GM12878 (cell line): ENCODE results near the gene KATNIP. TPM values are rescaled to one million over a fixed set of nuclear protein-coding genes. Genes with fewer than 3 reads are reported as not detected.

Experiments
- ATAC-seq: fragments of 200-7000 bp; cut with Tn5 transposase; 3 replicates; pipeline ENCODE4 v1.9.1; 2020; ENCODE audit warnings: mild to moderate bottlenecking, moderate library complexity
- BruUV-seq: library from RNA; stranded (reverse); fragments of 400-500 nt; replicated peaks from 2 replicates; lab custom pipeline; 2021; lab: Mats Ljungman, UMichigan
- CTCF ChIA-PET: fragments of 300-600 bp; sonication (Branson Sonifier 250); formaldehyde crosslinking; extraction: SDS; loops from one replicate; lab custom pipeline; 2021; ENCODE audit warnings: inconsistent platforms; lab: Yijun Ruan, JAX
- POLR2A ChIA-PET: fragments of 350-600 bp; formaldehyde crosslinking; extraction: SDS; loops from one replicate; lab custom pipeline; 2021; ENCODE audit warnings: inconsistent platforms; lab: Charles Lee
- RAD21 ChIA-PET: fragments of 300-600 bp; sonication (Branson Sonifier 250); formaldehyde crosslinking; loops from one replicate; lab custom pipeline; 2023; ENCODE audit warnings: antibody characterized with exemption; ENCODE audit not compliant: unreplicated experiment; lab: Charles Lee
- SMC1A ChIA-PET: fragments of 300-600 bp; sonication (Branson Sonifier 250); formaldehyde crosslinking; loops from one replicate; lab custom pipeline; 2023; ENCODE audit not compliant: unreplicated experiment, uncharacterized antibody; lab: Charles Lee
- DNase-seq: peaks from one replicate; pipeline ENCODE4 v3.0.0-alpha.2; 2011; ENCODE audit warnings: low read depth, low spot score
- FAIRE-seq: peaks from 3 replicates; lab custom pipeline; 2011; peaks lifted over from hg19 to GRCh38; lab: Jason Lieb, UNC
- H2AFZ ChIP-seq: 2 replicates; pipeline ENCODE4 v1.6.0; 2011; ENCODE audit warnings: low read depth, low read length, control low read depth; ENCODE audit not compliant: control insufficient read depth
- H3K27ac ChIP-seq: 2 replicates; pipeline ENCODE4 v1.5.1; 2011; ENCODE audit warnings: control low read depth; ENCODE audit not compliant: control insufficient read depth, insufficient read depth
- H3K27me3 ChIP-seq, 2 experiments: replicated peaks in 1 of 2; 2 replicates each; pipeline versions ENCODE4 v1.6.0 to v1.6.1; 2011; ENCODE audit warnings: low read length in 1 of 2; ENCODE audit not compliant: control insufficient read depth in 2 of 2, insufficient read depth in 2 of 2
- H3K36me3 ChIP-seq, 2 experiments: 2 replicates each; pipeline ENCODE4 v1.5.1; 2011; ENCODE audit warnings: low read length in 1 of 2; ENCODE audit not compliant: control insufficient read depth in 2 of 2, insufficient read depth in 2 of 2
- H3K4me1 ChIP-seq: 2 replicates; pipeline ENCODE4 v1.6.1; 2011; ENCODE audit warnings: mild to moderate bottlenecking, low read length, moderate library complexity, mixed read lengths; ENCODE audit not compliant: control insufficient read depth, insufficient read depth
- H3K4me2 ChIP-seq: 2 replicates; pipeline ENCODE4 v1.6.0; 2011; ENCODE audit warnings: control low read depth; ENCODE audit not compliant: control insufficient read depth, insufficient read depth
- H3K4me3 ChIP-seq: fragments of 200-600 bp; sonication (generic); 2 replicates; pipeline ENCODE4 v1.5.1; 2016
- H3K79me2 ChIP-seq: 2 replicates; pipeline ENCODE4 v1.6.0; 2011; ENCODE audit warnings: low read length; ENCODE audit not compliant: control insufficient read depth, insufficient read depth
- H3K9ac ChIP-seq: 2 replicates; pipeline ENCODE4 v1.8.0; 2011; ENCODE audit warnings: low read length, control low read depth, mixed read lengths; ENCODE audit not compliant: control insufficient read depth, insufficient read depth
- H3K9me3 ChIP-seq: replicated peaks from 3 replicates; pipeline ENCODE4 v1.5.1; 2011; ENCODE audit warnings: mild to moderate bottlenecking, low read length; ENCODE audit not compliant: control insufficient read depth, insufficient read depth
- H4K20me1 ChIP-seq: 2 replicates; pipeline ENCODE4 v1.6.0; 2011; ENCODE audit not compliant: control insufficient read depth, insufficient read depth
- EP300 ChIP-seq, 2 experiments: fragments of 150-350 bp in 1 of 2; IDR thresholded peaks; 2 replicates each; pipeline ENCODE4 v1.6.1; 2011 to 2012; ENCODE audit warnings: low read depth in 2 of 2, low read length in 2 of 2, borderline replicate concordance in 1 of 2, improper control_type of control experiment in 1 of 2, inconsistent platforms in 1 of 2; ENCODE audit not compliant: control insufficient read depth in 1 of 2
- FOS ChIP-seq: IDR thresholded peaks from 3 replicates; pipeline ENCODE4 v1.6.1; 2011; ENCODE audit warnings: borderline replicate concordance; ENCODE audit not compliant: insufficient read length; ENCODE audit errors: extremely low read depth
- KAT2A ChIP-seq: conservative IDR thresholded peaks from 2 replicates; pipeline ENCODE4 v1.6.1; 2011; ENCODE audit warnings: low read depth, low read length; ENCODE audit not compliant: control insufficient read depth
- NR2C1 ChIP-seq: fragments of 450-650 bp; IDR thresholded peaks from 2 replicates; pipeline ENCODE4 v1.6.1; 2017; ENCODE audit warnings: antibody characterized with exemption, mild to moderate bottlenecking, moderate library complexity
- POLR2AphosphoS2 ChIP-seq: IDR thresholded peaks from 2 replicates; pipeline ENCODE4 v1.6.1; 2011; ENCODE audit warnings: low read depth, mild to moderate bottlenecking, low read length, improper control_type of control experiment, moderate library complexity
- POU2F2 ChIP-seq: IDR thresholded peaks from 3 replicates; pipeline ENCODE4 v1.6.1; 2011; ENCODE audit warnings: low read depth, mild to moderate bottlenecking, low read length, borderline replicate concordance
- SMARCA5 ChIP-seq: fragments of 450-650 bp; IDR thresholded peaks from 2 replicates; pipeline ENCODE4 v1.6.1; 2017; ENCODE audit warnings: mild to moderate bottlenecking
- SRF ChIP-seq, 2 experiments: IDR thresholded peaks; 2 replicates each; pipeline ENCODE4 v1.6.1; 2011; ENCODE audit warnings: low read depth in 2 of 2, low read length in 2 of 2, mild to moderate bottlenecking in 1 of 2, moderate library complexity in 1 of 2
- STAT1 ChIP-seq: fragments of 450-650 bp; conservative IDR thresholded peaks from 2 replicates; pipeline ENCODE4 v1.6.1; 2014; ENCODE audit warnings: antibody characterized with exemption, mild to moderate bottlenecking
- STAT3 ChIP-seq: IDR thresholded peaks from 2 replicates; pipeline ENCODE4 v1.6.1; 2011; ENCODE audit warnings: low read depth, low read length, improper control_type of control experiment
- SUPT20H ChIP-seq: IDR thresholded peaks from 2 replicates; pipeline ENCODE4 v1.6.1; 2011; ENCODE audit warnings: low read depth, mild to moderate bottlenecking, low read length, moderate library complexity, borderline replicate concordance; ENCODE audit not compliant: control insufficient read depth
- SUZ12 ChIP-seq: fragments of 200-600 bp; sonication (generic); IDR thresholded peaks from one replicate; pipeline ENCODE4 v1.6.1; 2018; ENCODE audit warnings: antibody characterized with exemption, mild to moderate bottlenecking; ENCODE audit not compliant: unreplicated experiment
- WGBS: methylation state at CpG from one replicate; pipeline ENCODE4 v1.1.6; 2016; ENCODE audit warnings: low lambda C conversion rate; ENCODE audit not compliant: insufficient replicate concordance, insufficient coverage; ENCODE audit errors: missing lambda C conversion rate; 5-methylcytosine and 5-hydroxymethylcytosine counted together
- in situ Hi-C: fragments of 300-500 bp; cut with MboI; formaldehyde crosslinking; loops from 9 replicates; pipeline ENCODE4 v1.14.3; 2018; ENCODE audit warnings: mixed read lengths
- intact Hi-C: fragments of 100-400 bp; cut with micrococcal nuclease; formaldehyde crosslinking; loops from one replicate; pipeline ENCODE4 v1.14.2; 2022; ENCODE audit not compliant: unreplicated experiment
- polyA plus RNA-seq, 11 experiments: library from polyadenylated mRNA; depleted of rRNA in 4 of 11; unstranded in 6 of 11; stranded (reverse) in 5 of 11; fragments of >200 nt; fragmentation: Nextera tagmentation in 4 of 11; fragmentation: Illumina TruSeq in 1 of 11; extraction: Ambion mirVana in 4 of 11; extraction: Trizol in 1 of 11; gene quantifications; 1 replicate in 1 of 11; 2 replicates in 10 of 11; pipeline versions ENCODE4 v1.2.1 to v1.2.3, GENCODE V29; 2011 to 2016; ENCODE audit warnings: inconsistent platforms in 2 of 11, missing spikeins in 2 of 11, low read depth in 1 of 11
- total RNA-seq, 4 experiments: library from RNA; depleted of rRNA in 3 of 4; stranded (reverse); fragments of >200 nt in 3 of 4; fragmentation: Illumina TruSeq in 1 of 4; extraction: Trizol in 1 of 4; gene quantifications; 2 replicates each; pipeline versions ENCODE4 v1.2.1 to v1.2.3, GENCODE V29; 2013 to 2021
- TF ChIP-seq, protein P1 (sequence below): fragments of 450-650 bp; IDR thresholded peaks from 2 replicates; pipeline ENCODE4 v1.6.1; 2016; ENCODE audit warnings: mild to moderate bottlenecking, moderate library complexity, borderline replicate concordance
- TF ChIP-seq, protein P2 (sequence below): fragments of 450-650 bp; formaldehyde crosslinking; IDR thresholded peaks from 2 replicates; pipeline ENCODE4 v1.5.0; 2022; ENCODE audit warnings: mild to moderate bottlenecking, missing genetic modification characterization

KATNIP gene
- total and polyA plus RNA-seq, 10 of the 15 experiments (the other 5 are each of a cell fraction or from before 2014, with no cell fraction given) = 1.6 to 13.8 (median 9.1) TPM

DNA sequence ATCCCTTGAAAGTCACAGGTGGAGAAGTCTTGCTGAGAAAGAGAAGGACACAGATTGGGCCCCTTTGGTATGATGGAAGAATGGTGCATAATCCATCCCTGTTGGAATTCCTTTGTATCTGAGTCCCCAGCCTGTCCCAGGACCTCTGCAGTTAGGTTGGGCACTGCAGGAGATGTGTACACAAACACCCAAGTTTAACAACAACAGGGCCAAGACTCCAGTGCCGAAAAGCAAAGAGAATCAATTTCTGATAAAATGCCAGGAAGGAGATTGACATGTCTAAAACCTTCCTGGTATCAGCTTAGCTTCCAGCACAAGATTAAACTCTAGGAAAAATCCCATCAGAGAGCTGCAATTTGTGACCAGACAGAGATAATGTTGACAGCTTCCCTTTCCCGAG lies 32.9 kb downstream of the KATNIP start:
- ChIA-PET SMC1A (no interaction called here), CTCF (interaction anchor here (1.2 kb wide), 1 partner anchor 9 kb away, joined by 3 read pairs; no protein-coding TSS in a partner anchor), POLR2A (no interaction called here), RAD21 (no interaction called here)
- H3K4me3 ChIP-seq = no peak overlapping the region
- no peaks in the 10 kb centered on the region for H3K27me3 ChIP-seq
- H3K9me3 ChIP-seq = no peaks in the 10 kb centered on the region
- DNase-seq (no peak), ATAC-seq (no peak), FAIRE-seq (no peak)
- H3K4me1 ChIP-seq = peaks cover 7% of the 10 kb centered on the region
- no peak overlapping the region for H3K27ac ChIP-seq
- in situ Hi-C loops = no loop called here
- no peaks in the 10 kb centered on the region for H3K79me2 ChIP-seq
- no peak for TF ChIP-seq FOS
- no peak for TF ChIP-seq SUPT20H
- no peak for TF ChIP-seq STAT1
- no peak for TF ChIP-seq POU2F2
- TF ChIP-seq SMARCA5 = no peak
- TF ChIP-seq, protein P1, sequence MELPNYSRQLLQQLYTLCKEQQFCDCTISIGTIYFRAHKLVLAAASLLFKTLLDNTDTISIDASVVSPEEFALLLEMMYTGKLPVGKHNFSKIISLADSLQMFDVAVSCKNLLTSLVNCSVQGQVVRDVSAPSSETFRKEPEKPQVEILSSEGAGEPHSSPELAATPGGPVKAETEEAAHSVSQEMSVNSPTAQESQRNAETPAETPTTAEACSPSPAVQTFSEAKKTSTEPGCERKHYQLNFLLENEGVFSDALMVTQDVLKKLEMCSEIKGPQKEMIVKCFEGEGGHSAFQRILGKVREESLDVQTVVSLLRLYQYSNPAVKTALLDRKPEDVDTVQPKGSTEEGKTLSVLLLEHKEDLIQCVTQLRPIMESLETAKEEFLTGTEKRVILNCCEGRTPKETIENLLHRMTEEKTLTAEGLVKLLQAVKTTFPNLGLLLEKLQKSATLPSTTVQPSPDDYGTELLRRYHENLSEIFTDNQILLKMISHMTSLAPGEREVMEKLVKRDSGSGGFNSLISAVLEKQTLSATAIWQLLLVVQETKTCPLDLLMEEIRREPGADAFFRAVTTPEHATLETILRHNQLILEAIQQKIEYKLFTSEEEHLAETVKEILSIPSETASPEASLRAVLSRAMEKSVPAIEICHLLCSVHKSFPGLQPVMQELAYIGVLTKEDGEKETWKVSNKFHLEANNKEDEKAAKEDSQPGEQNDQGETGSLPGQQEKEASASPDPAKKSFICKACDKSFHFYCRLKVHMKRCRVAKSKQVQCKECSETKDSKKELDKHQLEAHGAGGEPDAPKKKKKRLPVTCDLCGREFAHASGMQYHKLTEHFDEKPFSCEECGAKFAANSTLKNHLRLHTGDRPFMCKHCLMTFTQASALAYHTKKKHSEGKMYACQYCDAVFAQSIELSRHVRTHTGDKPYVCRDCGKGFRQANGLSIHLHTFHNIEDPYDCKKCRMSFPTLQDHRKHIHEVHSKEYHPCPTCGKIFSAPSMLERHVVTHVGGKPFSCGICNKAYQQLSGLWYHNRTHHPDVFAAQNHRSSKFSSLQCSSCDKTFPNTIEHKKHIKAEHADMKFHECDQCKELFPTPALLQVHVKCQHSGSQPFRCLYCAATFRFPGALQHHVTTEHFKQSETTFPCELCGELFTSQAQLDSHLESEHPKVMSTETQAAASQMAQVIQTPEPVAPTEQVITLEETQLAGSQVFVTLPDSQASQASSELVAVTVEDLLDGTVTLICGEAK = no peak
- TF ChIP-seq POLR2AphosphoS2 = no peak
- no peak for TF ChIP-seq KAT2A
- TF ChIP-seq SRF (IDR thresholded peaks at IDR 0.05; ENCODE audit: low read depth in 2 of 2, low read length in 2 of 2) = no peak
- TF ChIP-seq, protein P2, sequence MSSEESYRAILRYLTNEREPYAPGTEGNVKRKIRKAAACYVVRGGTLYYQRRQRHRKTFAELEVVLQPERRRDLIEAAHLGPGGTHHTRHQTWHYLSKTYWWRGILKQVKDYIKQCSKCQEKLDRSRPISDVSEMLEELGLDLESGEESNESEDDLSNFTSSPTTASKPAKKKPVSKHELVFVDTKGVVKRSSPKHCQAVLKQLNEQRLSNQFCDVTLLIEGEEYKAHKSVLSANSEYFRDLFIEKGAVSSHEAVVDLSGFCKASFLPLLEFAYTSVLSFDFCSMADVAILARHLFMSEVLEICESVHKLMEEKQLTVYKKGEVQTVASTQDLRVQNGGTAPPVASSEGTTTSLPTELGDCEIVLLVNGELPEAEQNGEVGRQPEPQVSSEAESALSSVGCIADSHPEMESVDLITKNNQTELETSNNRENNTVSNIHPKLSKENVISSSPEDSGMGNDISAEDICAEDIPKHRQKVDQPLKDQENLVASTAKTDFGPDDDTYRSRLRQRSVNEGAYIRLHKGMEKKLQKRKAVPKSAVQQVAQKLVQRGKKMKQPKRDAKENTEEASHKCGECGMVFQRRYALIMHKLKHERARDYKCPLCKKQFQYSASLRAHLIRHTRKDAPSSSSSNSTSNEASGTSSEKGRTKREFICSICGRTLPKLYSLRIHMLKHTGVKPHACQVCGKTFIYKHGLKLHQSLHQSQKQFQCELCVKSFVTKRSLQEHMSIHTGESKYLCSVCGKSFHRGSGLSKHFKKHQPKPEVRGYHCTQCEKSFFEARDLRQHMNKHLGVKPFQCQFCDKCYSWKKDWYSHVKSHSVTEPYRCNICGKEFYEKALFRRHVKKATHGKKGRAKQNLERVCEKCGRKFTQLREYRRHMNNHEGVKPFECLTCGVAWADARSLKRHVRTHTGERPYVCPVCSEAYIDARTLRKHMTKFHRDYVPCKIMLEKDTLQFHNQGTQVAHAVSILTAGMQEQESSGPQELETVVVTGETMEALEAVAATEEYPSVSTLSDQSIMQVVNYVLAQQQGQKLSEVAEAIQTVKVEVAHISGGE (CRISPR knock-in tag) = no peak
- no peak for TF ChIP-seq EP300 (IDR thresholded peaks at IDR 0.05; ENCODE audit: borderline replicate concordance in 1 of 2, control insufficient read depth in 1 of 2, low read depth in 2 of 2, low read length in 2 of 2)
- TF ChIP-seq NR2C1 = no peak
- TF ChIP-seq STAT3 = no peak
- no peak for TF ChIP-seq SUZ12
- H3K4me2 ChIP-seq = no peak overlapping the region
- no peak overlapping the region for H2AFZ ChIP-seq
- H3K36me3 ChIP-seq = no peaks in the 10 kb centered on the region
- WGBS = 98% methylated on average over 2 of the region's 2 CpGs
- no peak overlapping the region for H3K9ac ChIP-seq
- intact Hi-C loops = no loop called here
- no peaks in the 10 kb centered on the region for H4K20me1 ChIP-seq
- no TSS peak for BruUV-seq
